WTC11 (cell line): ENCODE data around the gene SPATA9.

ENCODE experiments used
- TCF7 ChIP-seq: sonication (generic); formaldehyde crosslinking; IDR thresholded peaks from 2 replicates; pipeline ENCODE4 v1.8.0; 2022; ENCODE audit warnings: mild to moderate bottlenecking, low read depth, missing genetic modification reagents, moderate library complexity
- ZBTB21 ChIP-seq: sonication (generic); formaldehyde crosslinking; IDR thresholded peaks from 2 replicates; pipeline ENCODE4 v1.8.1; 2023; ENCODE audit warnings: mild to moderate bottlenecking, missing genetic modification reagents, borderline replicate concordance
- TF ChIP-seq, protein P1 (sequence below): fragments of 200-600 bp; IDR thresholded peaks from 2 replicates; pipeline ENCODE4 v1.8.0; 2022; ENCODE audit warnings: antibody characterized with exemption

DNA sequence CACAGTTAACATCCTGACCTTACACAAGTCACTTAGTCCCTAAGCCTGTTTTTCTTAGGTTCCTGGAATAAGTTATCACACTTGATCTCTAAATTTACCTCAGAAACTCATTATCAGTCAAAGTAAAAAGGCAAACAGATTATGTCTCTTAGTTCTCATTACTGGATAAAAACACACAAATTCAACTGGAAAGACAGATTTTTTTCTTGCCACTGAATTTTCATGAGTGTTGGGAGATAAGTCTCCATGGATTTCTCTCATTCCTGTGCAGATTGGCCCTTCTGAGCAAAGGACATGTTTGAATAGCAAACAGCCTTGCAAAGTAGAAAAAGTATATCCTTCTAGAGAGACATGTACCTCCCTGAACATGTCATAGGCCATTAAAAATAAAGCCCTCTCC is 10.2 kb downstream of the SPATA9 start:
- TF ChIP-seq, protein P1, sequence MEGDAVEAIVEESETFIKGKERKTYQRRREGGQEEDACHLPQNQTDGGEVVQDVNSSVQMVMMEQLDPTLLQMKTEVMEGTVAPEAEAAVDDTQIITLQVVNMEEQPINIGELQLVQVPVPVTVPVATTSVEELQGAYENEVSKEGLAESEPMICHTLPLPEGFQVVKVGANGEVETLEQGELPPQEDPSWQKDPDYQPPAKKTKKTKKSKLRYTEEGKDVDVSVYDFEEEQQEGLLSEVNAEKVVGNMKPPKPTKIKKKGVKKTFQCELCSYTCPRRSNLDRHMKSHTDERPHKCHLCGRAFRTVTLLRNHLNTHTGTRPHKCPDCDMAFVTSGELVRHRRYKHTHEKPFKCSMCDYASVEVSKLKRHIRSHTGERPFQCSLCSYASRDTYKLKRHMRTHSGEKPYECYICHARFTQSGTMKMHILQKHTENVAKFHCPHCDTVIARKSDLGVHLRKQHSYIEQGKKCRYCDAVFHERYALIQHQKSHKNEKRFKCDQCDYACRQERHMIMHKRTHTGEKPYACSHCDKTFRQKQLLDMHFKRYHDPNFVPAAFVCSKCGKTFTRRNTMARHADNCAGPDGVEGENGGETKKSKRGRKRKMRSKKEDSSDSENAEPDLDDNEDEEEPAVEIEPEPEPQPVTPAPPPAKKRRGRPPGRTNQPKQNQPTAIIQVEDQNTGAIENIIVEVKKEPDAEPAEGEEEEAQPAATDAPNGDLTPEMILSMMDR = no peak
- no peak for TF ChIP-seq TCF7
- TF ChIP-seq ZBTB21 = no peak
